Heart right ventricle (tissue), 16 donors: ENCODE data around the gene PTPRN2. TPM values are rescaled to one million over a fixed set of nuclear protein-coding genes. Genes with fewer than 3 reads are reported as not detected.

Experiments used
- ATAC-seq, 8 donors: fragments of 200-7000 bp; cut with Tn5 transposase; one replicate each; pipeline ENCODE4 v1.9.1; 2020; ENCODE audit warnings: mild to moderate bottlenecking in 8 of 8, moderate library complexity in 8 of 8, moderate number of reproducible peaks in 1 of 8
- DNase-seq, 2 donors: peaks; one replicate each; pipeline ENCODE4 v3.0.0-alpha.2; 2020
- H3K27ac ChIP-seq, 10 donors: fragments of 200-600 bp; sonication (generic) in 2 of 10; one replicate each; pipeline versions ENCODE4 v1.5.0 to v1.8.0; 2020 to 2022; ENCODE audit warnings: mild to moderate bottlenecking in 3 of 10
- H3K27me3 ChIP-seq, 7 donors: fragments of 200-600 bp; one replicate each; pipeline ENCODE4 v1.8.0; 2021 to 2022; ENCODE audit warnings: mild to moderate bottlenecking in 2 of 7
- H3K36me3 ChIP-seq, 9 donors: fragments of 200-600 bp; sonication (generic) in 1 of 9; one replicate each; pipeline versions ENCODE4 v1.5.0 to v1.8.0; 2020 to 2022; ENCODE audit warnings: mild to moderate bottlenecking in 2 of 9
- H3K4me1 ChIP-seq, 9 donors: fragments of 200-600 bp; sonication (generic) in 1 of 9; one replicate each; pipeline versions ENCODE4 v1.5.0 to v1.8.0; 2020 to 2022; ENCODE audit warnings: mild to moderate bottlenecking in 4 of 9
- H3K4me3 ChIP-seq, 10 donors: fragments of 200-600 bp; sonication (generic) in 2 of 10; one replicate each; pipeline versions ENCODE4 v1.5.0 to v1.8.0; 2020 to 2022; ENCODE audit warnings: mild to moderate bottlenecking in 7 of 10, moderate library complexity in 2 of 10
- H3K9me3 ChIP-seq, 11 donors: fragments of 200-600 bp in 10 of 11; sonication (generic) in 2 of 11; one replicate each; pipeline versions ENCODE4 v1.5.0 to v1.8.0; 2013 to 2022; ENCODE audit warnings: mild to moderate bottlenecking in 2 of 11, control low read depth in 1 of 11, moderate library complexity in 1 of 11
- CTCF ChIP-seq, 9 donors: fragments of 200-600 bp; sonication (generic) in 2 of 9; IDR thresholded peaks; one replicate each; pipeline versions ENCODE4 v1.5.0 to v1.8.0; 2021 to 2022; ENCODE audit warnings: antibody characterized with exemption in 9 of 9, mild to moderate bottlenecking in 5 of 9, moderate library complexity in 1 of 9
- WGBS, 2 donors: extraction: QIAGEN DNeasy Blood & Tissue Kit; methylation state at CpG; one replicate each; pipeline ENCODE4 v1.1.7; 2013; ENCODE audit warnings: inconsistent platforms in 1 of 2; 5-methylcytosine and 5-hydroxymethylcytosine counted together
- intact Hi-C, 10 donors: fragments of 100-400 bp; cut with DNase I; formaldehyde crosslinking; loops; one replicate each; pipeline versions ENCODE4 v1.11.1 to v1.14.2; 2022
- polyA plus RNA-seq, 2 donors: library from polyadenylated mRNA; stranded (reverse); fragments of 200-250 nt; gene quantifications; one replicate each; pipeline ENCODE4 v1.2.3, GENCODE V29; 2013
- total RNA-seq, 10 donors: library from RNA; stranded (reverse); fragmentation: NEBNext Ultra II Directional in 3 of 10; extraction: Animal tissue kit (Norgen Biotek cat#: 25700) in 3 of 10; gene quantifications; one replicate each; pipeline versions ENCODE4 v1.2.1 to v1.2.4, GENCODE V29; 2021 to 2023
- donor health status: Arrhythmogenic right ventricular cardiomyopathy.
- donor health status: ischemic (EF 13 %, LVEDD 7.1; RV severe dilation, severe dysfunction).
- donor health status: healthy with polysubstance abuse.
- donor health status: DM: no; HTN: yes; CAD: no.
- donor health status: DM: no; HTN: no; CAD: no.
- donor health status: ischemic (EF 25% LVEDD 6.9; RV normal size, moderate dysfunction).
- donor health status: ischemic (EF 25% LVEDD 5.7; RV mildly dilated, moderate dysfunction).
- donor health status: healthy.
- donor health status: DM: yes; HTN: yes; CAD: no.
- donor health status: Ischemic cardiomyopathy.
- donor health status: ischemic (EF 35%, LVEDD 5.7; RV mildly dilated, moderate dysfunction).
- donor health status: nonischemic (EF 11% LVEDD 7.7; RV severe dilation, severe dysfunction).
- donor health status: DM: yes; HTN: yes; CAD: no.
- donor health status: PGD.
- donor health status: ischemic (EF 29% LVEDD 5.4; RV normal size, mild dysfunction).
- donor health status: nonischemic (EF 23%, LVEDD 6.1; RV moderate dilation, normal function).

Gene PTPRN2
- total and polyA plus RNA-seq, 12 donors, result 0.82 to 1.8 (median 1.3) TPM

DNA sequence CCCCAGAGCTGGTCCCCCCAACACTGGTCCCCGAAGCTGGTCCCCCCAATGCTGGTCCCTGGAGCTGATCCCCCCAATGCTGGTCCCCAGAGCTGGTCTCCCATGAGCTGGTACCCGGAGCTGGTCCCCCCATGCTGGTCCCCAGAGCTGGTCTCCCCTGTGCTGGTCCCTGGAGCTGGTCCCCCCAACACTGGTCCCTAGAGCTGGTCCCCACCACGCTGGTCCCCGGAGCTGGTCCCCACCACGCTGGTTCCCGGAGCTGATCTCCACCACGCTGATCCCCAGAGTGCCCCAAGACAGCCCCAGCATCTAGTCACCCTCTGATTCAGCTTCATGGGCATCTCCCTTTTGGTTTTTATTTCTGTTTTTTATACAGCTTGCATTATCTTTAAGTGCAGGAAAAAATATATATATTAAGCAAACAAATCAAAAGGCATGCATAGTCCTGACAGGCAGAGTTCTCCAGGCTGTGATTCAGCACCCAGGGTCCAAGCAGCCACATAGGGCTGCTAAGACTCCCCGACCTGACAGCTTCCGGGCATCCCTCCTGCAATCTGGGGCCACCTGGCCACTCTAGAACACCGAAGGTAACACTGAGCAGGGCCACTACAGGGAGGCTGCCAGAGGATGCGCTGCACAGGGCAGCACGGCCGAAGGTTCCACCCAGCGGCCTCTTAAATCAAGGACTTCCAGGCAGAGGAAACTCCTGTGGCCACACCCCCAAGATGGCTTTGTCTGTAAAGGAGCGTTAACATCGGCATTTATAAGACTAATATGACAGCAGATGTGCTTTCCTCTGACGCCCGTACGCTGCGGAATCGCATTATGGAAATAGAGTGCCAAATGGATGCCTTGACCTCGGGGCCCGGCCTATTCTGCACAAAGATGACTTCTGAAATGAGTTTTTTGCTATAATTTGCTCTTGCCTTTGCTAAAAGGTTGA is 215.0 kb downstream of the PTPRN2 start:
- Histone ChIP-seq H3K4me3 (no peak overlapping the region), H3K9me3 (no peaks in the 10 kb centered on the region), H3K27ac (no peak overlapping the region), H3K4me1 (no peaks in the 10 kb centered on the region), H3K36me3 (no peaks in the 10 kb centered on the region), H3K27me3 (peaks cover 0 to 35% (median 12%) of the 10 kb centered on the region in 7 donors)
- ATAC-seq, result no peak
- WGBS, 2 donors, result 74 to 77% methylated on average over 23 of the region's 23 CpGs
- intact Hi-C loops, result no loop called here
- TF ChIP-seq CTCF (IDR thresholded peaks at IDR 0.05), result no peak
- no peak for DNase-seq

DNA sequence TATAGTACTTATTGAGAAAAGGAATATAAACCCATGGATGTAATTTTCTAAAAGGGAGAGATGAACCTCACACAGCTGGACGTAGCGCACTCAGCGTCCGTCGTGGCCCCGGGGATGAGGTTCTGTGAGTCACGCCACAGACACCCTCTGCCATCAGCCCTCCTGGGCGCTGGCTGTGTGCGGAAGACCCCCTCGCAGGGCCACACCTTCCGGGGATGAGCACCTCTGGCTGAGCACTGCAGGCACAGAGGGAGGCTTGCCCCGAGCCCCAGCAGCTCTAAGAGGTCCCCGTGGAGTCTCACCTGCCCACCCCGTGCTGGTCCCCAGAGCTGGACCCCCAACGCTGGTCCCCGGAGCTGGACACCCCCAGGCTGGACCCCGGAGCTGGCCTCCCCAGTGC is 215.8 kb downstream of the PTPRN2 start:
- ATAC-seq (no peak), DNase-seq (no peak)
- Histone ChIP-seq H3K9me3 (no peaks in the 10 kb centered on the region), H3K27ac (no peak overlapping the region), H3K4me3 (no peak overlapping the region), H3K36me3 (no peaks in the 10 kb centered on the region), H3K27me3 (peaks cover 0 to 36% (median 12%) of the 10 kb centered on the region in 7 donors), H3K4me1 (no peaks in the 10 kb centered on the region)
- intact Hi-C loops, result no loop called here
- no peak for TF ChIP-seq CTCF (IDR thresholded peaks at IDR 0.05)
- 79 to 86% methylated on average over 15 to 17 of the region's 17 CpGs for WGBS, 2 donors

DNA sequence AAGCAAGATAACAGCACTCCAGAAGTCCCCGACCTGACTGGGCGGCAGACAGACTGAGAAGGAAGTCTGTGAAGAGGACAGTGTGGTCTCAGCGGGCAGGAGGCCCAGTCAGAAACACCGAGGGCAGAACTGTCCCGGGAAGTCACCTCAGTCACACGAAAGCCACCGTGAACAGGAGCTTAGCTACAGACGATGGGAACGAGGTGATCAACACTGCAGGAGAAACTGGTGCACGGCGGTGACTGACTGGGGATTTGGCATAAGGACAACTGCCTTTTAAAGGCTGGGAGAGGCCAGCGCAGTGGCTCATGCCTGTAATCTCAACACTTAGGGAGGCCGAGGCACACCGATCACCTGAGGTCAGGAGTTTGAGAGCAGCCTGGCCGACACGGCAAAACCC is 217.8 kb downstream of the PTPRN2 start:
- 82 to 86% methylated on average over 16 of the region's 16 CpGs for WGBS, 2 donors
- Histone ChIP-seq H3K27ac (no peak overlapping the region), H3K9me3 (no peaks in the 10 kb centered on the region), H3K27me3 (peaks cover 0 to 24% (median 7%) of the 10 kb centered on the region in 7 donors), H3K4me1 (no peaks in the 10 kb centered on the region), H3K4me3 (no peak overlapping the region), H3K36me3 (no peaks in the 10 kb centered on the region)
- ATAC-seq (no peak), DNase-seq (no peak)
- intact Hi-C loops, result no loop called here
- no peak for TF ChIP-seq CTCF (IDR thresholded peaks at IDR 0.05)

DNA sequence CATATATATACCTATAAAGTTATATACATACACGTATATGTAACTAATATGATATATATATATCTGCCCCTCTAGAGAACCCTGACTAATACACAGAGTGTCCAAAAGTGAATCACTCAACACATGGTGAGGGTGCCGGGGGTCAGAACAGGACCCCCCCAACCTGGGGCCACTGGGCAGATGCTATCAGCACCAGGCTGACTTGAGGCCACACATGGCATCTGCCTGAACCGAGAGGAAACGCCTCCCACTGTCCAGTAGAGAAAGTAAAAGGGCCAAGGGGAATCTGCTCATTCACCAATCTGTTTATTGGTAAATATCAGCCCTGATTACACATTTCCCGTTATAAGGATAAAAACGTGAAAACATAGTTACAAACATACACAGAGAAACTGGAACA is 218.3 kb downstream of the PTPRN2 start:
- intact Hi-C loops, result no loop called here
- H3K27ac ChIP-seq, result no peak overlapping the region
- WGBS, 2 donors, result 80 to 85% methylated on average over 6 of the region's 6 CpGs
- DNase-seq, result no peak
- ATAC-seq, result no peak
- no peaks in the 10 kb centered on the region for H3K9me3 ChIP-seq
- H3K27me3 ChIP-seq, result peaks cover 0 to 18% (median 7%) of the 10 kb centered on the region in 7 donors
- H3K4me1 ChIP-seq, result no peaks in the 10 kb centered on the region
- no peak for TF ChIP-seq CTCF (IDR thresholded peaks at IDR 0.05)
- no peak overlapping the region for H3K4me3 ChIP-seq
- H3K36me3 ChIP-seq, result no peaks in the 10 kb centered on the region
